SK-N-SH (cell line): ENCODE results near the gene CHIC2.

Experiments
- CTCF ChIP-seq: fragments of 200-600 bp; sonication (generic); IDR thresholded peaks from 2 replicates; pipeline ENCODE4 v1.6.1; 2017; ENCODE audit warnings: antibody characterized with exemption, mild to moderate bottlenecking, moderate library complexity
- EP300 ChIP-seq, 2 experiments: IDR thresholded peaks; 2 replicates each; pipeline versions ENCODE4 v1.4.0 to v1.6.1; 2012; ENCODE audit warnings: borderline replicate concordance in 1 of 2, low read depth in 1 of 2, low read length in 1 of 2
- MXI1 ChIP-seq: IDR thresholded peaks from 2 replicates; pipeline ENCODE4 v1.6.1; 2012; ENCODE audit warnings: mild to moderate bottlenecking, low read depth, low read length, improper control_type of control experiment
- POLR2AphosphoS5 ChIP-seq: IDR thresholded peaks from 2 replicates; pipeline ENCODE4 v1.6.1; 2012; ENCODE audit warnings: low read depth, low read length
- RCOR1 ChIP-seq: fragments of 150-350 bp; IDR thresholded peaks from 2 replicates; pipeline ENCODE4 v1.6.1; 2017; ENCODE audit warnings: antibody characterized with exemption, low read length
- SMC3 ChIP-seq: IDR thresholded peaks from 2 replicates; pipeline ENCODE4 v1.6.1; 2012; ENCODE audit warnings: low read depth, low read length, improper control_type of control experiment
- TF ChIP-seq, protein P1 (sequence below): IDR thresholded peaks from 2 replicates; pipeline ENCODE4 v1.6.1; 2012; ENCODE audit warnings: mild to moderate bottlenecking, low read depth, low read length, moderate library complexity

- no peak for TF ChIP-seq CTCF
- TF ChIP-seq, protein P1, sequence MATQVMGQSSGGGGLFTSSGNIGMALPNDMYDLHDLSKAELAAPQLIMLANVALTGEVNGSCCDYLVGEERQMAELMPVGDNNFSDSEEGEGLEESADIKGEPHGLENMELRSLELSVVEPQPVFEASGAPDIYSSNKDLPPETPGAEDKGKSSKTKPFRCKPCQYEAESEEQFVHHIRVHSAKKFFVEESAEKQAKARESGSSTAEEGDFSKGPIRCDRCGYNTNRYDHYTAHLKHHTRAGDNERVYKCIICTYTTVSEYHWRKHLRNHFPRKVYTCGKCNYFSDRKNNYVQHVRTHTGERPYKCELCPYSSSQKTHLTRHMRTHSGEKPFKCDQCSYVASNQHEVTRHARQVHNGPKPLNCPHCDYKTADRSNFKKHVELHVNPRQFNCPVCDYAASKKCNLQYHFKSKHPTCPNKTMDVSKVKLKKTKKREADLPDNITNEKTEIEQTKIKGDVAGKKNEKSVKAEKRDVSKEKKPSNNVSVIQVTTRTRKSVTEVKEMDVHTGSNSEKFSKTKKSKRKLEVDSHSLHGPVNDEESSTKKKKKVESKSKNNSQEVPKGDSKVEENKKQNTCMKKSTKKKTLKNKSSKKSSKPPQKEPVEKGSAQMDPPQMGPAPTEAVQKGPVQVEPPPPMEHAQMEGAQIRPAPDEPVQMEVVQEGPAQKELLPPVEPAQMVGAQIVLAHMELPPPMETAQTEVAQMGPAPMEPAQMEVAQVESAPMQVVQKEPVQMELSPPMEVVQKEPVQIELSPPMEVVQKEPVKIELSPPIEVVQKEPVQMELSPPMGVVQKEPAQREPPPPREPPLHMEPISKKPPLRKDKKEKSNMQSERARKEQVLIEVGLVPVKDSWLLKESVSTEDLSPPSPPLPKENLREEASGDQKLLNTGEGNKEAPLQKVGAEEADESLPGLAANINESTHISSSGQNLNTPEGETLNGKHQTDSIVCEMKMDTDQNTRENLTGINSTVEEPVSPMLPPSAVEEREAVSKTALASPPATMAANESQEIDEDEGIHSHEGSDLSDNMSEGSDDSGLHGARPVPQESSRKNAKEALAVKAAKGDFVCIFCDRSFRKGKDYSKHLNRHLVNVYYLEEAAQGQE = no peak
- TF ChIP-seq RCOR1 = no peak
- no peak for TF ChIP-seq MXI1
- TF ChIP-seq SMC3 = no peak
- no peak for TF ChIP-seq EP300 (IDR thresholded peaks at IDR 0.05; ENCODE audit: borderline replicate concordance in 1 of 2, low read depth in 1 of 2, low read length in 1 of 2)
- TF ChIP-seq POLR2AphosphoS5 = no peak
Observed at GRCh38 chr4:54006755-54007154, 57.6 kb downstream of the CHIC2 start.
